ENCODE measurements around the gene TNFRSF8. TPM values are rescaled to one million over a fixed set of nuclear protein-coding genes. Genes with fewer than 3 reads are reported as not detected.
A peak's percentile ranks its signal among the peaks of the same experiment; 100 is the strongest.

TNFRSF8 gene
- total and polyA plus RNA-seq, 9 donors: 0.07 to 0.31 (median 0.21) TPM

DNA sequence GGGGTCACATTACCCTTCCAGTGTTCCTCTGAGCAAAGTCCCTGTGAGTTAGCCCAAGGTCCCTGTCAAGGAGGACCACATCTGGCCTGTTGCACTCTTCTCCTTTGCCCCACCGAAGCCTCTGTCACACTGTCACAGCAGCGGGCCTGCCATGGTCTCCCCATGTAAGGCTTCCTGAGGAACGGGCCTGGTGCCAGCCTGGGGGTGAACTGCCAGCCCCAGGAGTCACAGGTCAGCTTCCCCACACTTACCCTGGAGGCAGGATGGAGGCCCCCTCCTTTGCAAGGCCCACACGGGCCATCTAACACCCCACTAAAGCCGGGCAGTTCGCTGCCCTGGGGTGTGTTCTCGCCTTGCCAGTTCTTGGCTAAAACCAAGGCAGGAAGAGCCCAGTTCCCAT is 117.8 kb downstream of the TNFRSF8 start:
- no peaks in the 10 kb centered on the region for H3K9me3 ChIP-seq (replicated peaks; ENCODE audit: control insufficient read depth, low read depth, low read length)
- H3K27ac ChIP-seq (ENCODE audit: low read length): peak overlapping the region; percentile 68
- 80% methylated on average over 7 of the region's 7 CpGs for whole genome bisulfite sequencing (ENCODE audit: insufficient coverage)
- peaks cover 45% of the 10 kb centered on the region for H3K4me1 ChIP-seq (ENCODE audit: control insufficient read depth, insufficient read depth, low read length)
- DNase-seq: no peak
- H3K4me3 ChIP-seq (ENCODE audit: low read length): no peak overlapping the region
- H3K36me3 ChIP-seq (ENCODE audit: control insufficient read depth, insufficient read depth, low read length): no peaks in the 10 kb centered on the region
- H3K27me3 ChIP-seq (ENCODE audit: control insufficient read depth, insufficient read depth, low read length): no peaks in the 10 kb centered on the region

GRCh38 chr1:12181568-12181967 is 118.5 kb downstream of the TNFRSF8 start:
- Histone ChIP-seq H3K27me3 (ENCODE audit: control insufficient read depth, insufficient read depth, low read length) (no peaks in the 10 kb centered on the region), H3K27ac (ENCODE audit: low read length) (no peak overlapping the region), H3K36me3 (ENCODE audit: control insufficient read depth, insufficient read depth, low read length) (no peaks in the 10 kb centered on the region), H3K4me1 (ENCODE audit: control insufficient read depth, insufficient read depth, low read length) (peaks cover 51% of the 10 kb centered on the region), H3K9me3 (replicated peaks; ENCODE audit: control insufficient read depth, low read depth, low read length) (no peaks in the 10 kb centered on the region), H3K4me3 (ENCODE audit: low read length) (no peak overlapping the region)
- no peak for DNase-seq
- WGBS (ENCODE audit: insufficient coverage): 82% methylated on average over 2 of the region's 7 CpGs

DNA sequence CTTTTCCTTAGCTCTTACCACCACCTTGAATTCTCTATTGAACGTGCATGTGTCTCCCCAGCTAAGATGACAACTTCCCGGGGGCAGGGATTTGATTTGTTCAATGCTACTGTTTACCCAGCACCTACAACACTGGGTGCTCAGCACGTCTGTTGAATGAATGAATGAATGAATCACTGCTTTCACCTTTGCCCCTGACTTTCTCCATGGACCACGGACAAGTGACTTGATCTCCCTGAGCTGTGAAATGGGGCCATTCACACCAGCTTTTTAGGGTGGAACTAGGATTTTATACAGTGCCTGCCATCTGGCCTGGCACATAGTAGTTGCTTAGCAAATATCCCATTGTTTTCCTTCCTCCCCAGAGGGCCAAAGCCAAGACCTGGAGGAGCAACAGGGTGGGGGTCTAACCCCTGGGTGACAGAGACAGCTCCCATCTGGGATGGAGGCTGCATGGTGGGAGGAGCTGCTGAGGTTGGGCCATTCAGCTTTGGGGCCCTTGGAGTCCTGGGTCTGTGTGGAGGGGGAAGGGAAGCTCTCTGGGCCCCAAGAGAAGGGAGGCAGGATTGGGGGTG is 119.4 kb downstream of the TNFRSF8 start:
- no peaks in the 10 kb centered on the region for H3K36me3 ChIP-seq (ENCODE audit: control insufficient read depth, insufficient read depth, low read length)
- H3K4me1 ChIP-seq (ENCODE audit: control insufficient read depth, insufficient read depth, low read length): peaks cover 55% of the 10 kb centered on the region
- WGBS (ENCODE audit: insufficient coverage): 100% methylated on average over 1 of the region's 4 CpGs
- H3K27ac ChIP-seq (ENCODE audit: low read length): no peak overlapping the region
- no peak for DNase-seq
- no peaks in the 10 kb centered on the region for H3K27me3 ChIP-seq (ENCODE audit: control insufficient read depth, insufficient read depth, low read length)
- H3K4me3 ChIP-seq (ENCODE audit: low read length): no peak overlapping the region
- H3K9me3 ChIP-seq (replicated peaks; ENCODE audit: control insufficient read depth, low read depth, low read length): no peaks in the 10 kb centered on the region

- Histone ChIP-seq H3K4me3 (ENCODE audit: low read length) (no peak overlapping the region), H3K36me3 (ENCODE audit: control insufficient read depth, insufficient read depth, low read length) (no peaks in the 10 kb centered on the region), H3K4me1 (ENCODE audit: control insufficient read depth, insufficient read depth, low read length) (peaks cover 49% of the 10 kb centered on the region), H3K27ac (ENCODE audit: low read length) (peak overlapping the region; percentile 84), H3K27me3 (ENCODE audit: control insufficient read depth, insufficient read depth, low read length) (no peaks in the 10 kb centered on the region), H3K9me3 (replicated peaks; ENCODE audit: control insufficient read depth, low read depth, low read length) (no peaks in the 10 kb centered on the region)
- no CpG with 5 or more reads among the region's 7 CpGs for WGBS (ENCODE audit: insufficient coverage)
- no peak for DNase-seq
These were observed 120.1 kb downstream of the TNFRSF8 start for GRCh38 chr1:12183095-12183794.

GRCh38 chr1:12184008-12184681 is 121.0 kb downstream of the TNFRSF8 start:
- Histone ChIP-seq H3K4me3 (ENCODE audit: low read length) (no peak overlapping the region), H3K4me1 (ENCODE audit: control insufficient read depth, insufficient read depth, low read length) (peaks cover 42% of the 10 kb centered on the region), H3K27me3 (ENCODE audit: control insufficient read depth, insufficient read depth, low read length) (no peaks in the 10 kb centered on the region), H3K36me3 (ENCODE audit: control insufficient read depth, insufficient read depth, low read length) (no peaks in the 10 kb centered on the region), H3K27ac (ENCODE audit: low read length) (peak overlapping the region; percentile 84), H3K9me3 (replicated peaks; ENCODE audit: control insufficient read depth, low read depth, low read length) (no peaks in the 10 kb centered on the region)
- 3% methylated on average over 8 of the region's 10 CpGs for WGBS (ENCODE audit: insufficient coverage)
- peak; percentile 90 for DNase-seq

DNA sequence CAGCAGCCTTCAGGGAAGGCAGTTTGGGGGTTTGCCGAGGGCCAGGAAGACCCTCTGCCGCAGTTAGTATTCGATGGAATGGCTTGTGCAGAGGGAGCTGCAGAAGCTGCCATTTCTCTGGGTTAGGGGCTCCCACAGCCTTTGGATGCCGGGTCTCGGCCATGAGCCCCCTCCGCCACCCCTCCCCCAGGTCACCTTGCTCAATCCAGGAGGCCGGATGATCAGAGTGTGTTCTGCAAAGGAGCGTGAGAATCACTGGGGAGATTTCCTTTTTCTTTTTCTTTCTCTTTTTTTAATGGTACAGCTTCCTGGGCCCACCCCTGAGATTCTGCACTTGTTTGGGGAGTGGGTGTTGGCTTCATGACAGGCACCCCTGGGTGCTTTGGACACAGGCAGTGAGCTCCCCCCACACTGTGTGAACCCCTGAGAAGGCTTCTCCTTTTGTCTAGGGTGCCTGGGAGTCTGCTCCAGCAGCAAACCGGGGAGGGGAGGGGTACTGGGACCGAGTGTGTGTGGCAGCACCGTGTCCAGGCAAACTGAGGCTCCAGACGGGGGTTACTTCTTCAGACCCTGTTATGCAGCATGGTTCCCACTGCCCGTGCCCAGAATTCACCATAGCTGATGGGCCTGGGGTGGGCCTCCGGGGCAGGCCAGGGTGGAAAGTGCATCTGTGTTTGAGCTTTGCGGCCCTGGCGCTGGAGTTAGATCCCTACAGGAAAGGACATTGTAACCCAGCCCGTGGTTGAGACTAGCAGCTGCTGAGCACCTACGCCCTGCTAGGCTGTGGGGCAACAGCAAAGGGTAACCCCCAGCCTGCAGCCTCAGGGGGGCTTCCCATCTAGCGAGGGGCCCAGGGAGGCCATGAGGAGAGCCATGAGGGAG is 122.2 kb downstream of the TNFRSF8 start:
- H3K9me3 ChIP-seq (replicated peaks; ENCODE audit: control insufficient read depth, low read depth, low read length): no peaks in the 10 kb centered on the region
- 44% methylated on average over 11 of the region's 19 CpGs for WGBS (ENCODE audit: insufficient coverage)
- DNase-seq: no peak
- no peaks in the 10 kb centered on the region for H3K36me3 ChIP-seq (ENCODE audit: control insufficient read depth, insufficient read depth, low read length)
- H3K27ac ChIP-seq (ENCODE audit: low read length): peak overlapping the region; percentile 84
- no peaks in the 10 kb centered on the region for H3K27me3 ChIP-seq (ENCODE audit: control insufficient read depth, insufficient read depth, low read length)
- no peak overlapping the region for H3K4me3 ChIP-seq (ENCODE audit: low read length)
- H3K4me1 ChIP-seq (ENCODE audit: control insufficient read depth, insufficient read depth, low read length): peaks cover 37% of the 10 kb centered on the region

DNA sequence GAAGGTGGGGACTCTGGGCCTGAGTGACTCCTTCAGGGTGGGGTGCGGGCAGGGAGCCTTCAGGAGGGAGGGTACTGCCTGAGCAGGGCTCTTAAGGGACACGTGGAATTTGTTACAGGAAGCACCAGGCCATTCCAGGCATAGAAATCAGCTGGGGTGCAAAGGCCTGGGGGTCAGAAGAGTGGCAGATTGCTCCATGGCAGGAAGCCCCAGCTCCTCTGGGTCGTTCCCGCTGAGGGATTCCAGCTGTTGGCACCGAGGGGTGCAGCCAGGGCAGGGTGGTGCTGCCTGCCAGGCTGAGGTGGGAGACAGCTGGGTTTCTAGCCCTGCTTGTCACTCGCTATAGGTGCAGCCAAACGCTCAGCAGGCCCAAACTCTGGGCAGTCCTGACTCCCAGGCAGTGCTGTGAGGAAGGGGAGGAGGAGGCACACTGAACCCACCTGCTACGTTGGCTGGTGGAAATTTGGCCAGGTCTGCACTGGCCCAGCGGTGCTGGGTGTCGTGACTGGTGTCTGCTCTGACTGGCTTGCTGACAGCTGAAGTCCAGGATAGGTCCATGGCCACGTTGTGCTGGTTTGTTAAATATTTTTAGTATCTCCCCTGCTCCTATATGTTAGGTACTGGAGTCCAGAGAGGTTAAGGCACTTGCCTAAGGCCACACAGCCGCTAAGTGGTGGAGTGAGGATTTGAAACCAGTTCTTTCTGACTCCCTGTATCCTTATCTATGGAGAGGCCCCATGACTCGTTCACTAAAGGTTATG is 123.0 kb downstream of the TNFRSF8 start:
- Histone ChIP-seq H3K27me3 (ENCODE audit: control insufficient read depth, insufficient read depth, low read length) (no peaks in the 10 kb centered on the region), H3K4me3 (ENCODE audit: low read length) (no peak overlapping the region), H3K9me3 (replicated peaks; ENCODE audit: control insufficient read depth, low read depth, low read length) (no peaks in the 10 kb centered on the region), H3K27ac (ENCODE audit: low read length) (peak overlapping the region; percentile 84), H3K4me1 (ENCODE audit: control insufficient read depth, insufficient read depth, low read length) (peaks cover 34% of the 10 kb centered on the region), H3K36me3 (ENCODE audit: control insufficient read depth, insufficient read depth, low read length) (no peaks in the 10 kb centered on the region)
- 49% methylated on average over 11 of the region's 13 CpGs for WGBS (ENCODE audit: insufficient coverage)
- no peak for DNase-seq

- WGBS (ENCODE audit: insufficient coverage): 73% methylated on average over 3 of the region's 4 CpGs
- H3K4me3 ChIP-seq (ENCODE audit: low read length): no peak overlapping the region
- H3K27ac ChIP-seq (ENCODE audit: low read length): no peak overlapping the region
- H3K4me1 ChIP-seq (ENCODE audit: control insufficient read depth, insufficient read depth, low read length): peaks cover 34% of the 10 kb centered on the region
- DNase-seq: no peak
- no peaks in the 10 kb centered on the region for H3K36me3 ChIP-seq (ENCODE audit: control insufficient read depth, insufficient read depth, low read length)
- H3K27me3 ChIP-seq (ENCODE audit: control insufficient read depth, insufficient read depth, low read length): no peaks in the 10 kb centered on the region
- no peaks in the 10 kb centered on the region for H3K9me3 ChIP-seq (replicated peaks; ENCODE audit: control insufficient read depth, low read depth, low read length)
These were observed 123.5 kb downstream of the TNFRSF8 start for GRCh38 chr1:12186679-12186985.

GRCh38 chr1:12188115-12188514 is 125.0 kb downstream of the TNFRSF8 start:
- DNase-seq: no peak
- 32% methylated on average over 3 of the region's 3 CpGs for WGBS (ENCODE audit: insufficient coverage)
- Histone ChIP-seq H3K4me3 (ENCODE audit: low read length) (no peak overlapping the region), H3K27ac (ENCODE audit: low read length) (no peak overlapping the region), H3K4me1 (ENCODE audit: control insufficient read depth, insufficient read depth, low read length) (peaks cover 32% of the 10 kb centered on the region), H3K9me3 (replicated peaks; ENCODE audit: control insufficient read depth, low read depth, low read length) (no peaks in the 10 kb centered on the region), H3K36me3 (ENCODE audit: control insufficient read depth, insufficient read depth, low read length) (peaks cover 3% of the 10 kb centered on the region), H3K27me3 (ENCODE audit: control insufficient read depth, insufficient read depth, low read length) (no peaks in the 10 kb centered on the region)
